NCI-H524 (cell line): ENCODE results near the gene CMSS1.

Experiments
- DNase-seq, 2 experiments: peaks; one replicate each; lab custom pipeline; 2025; lab: John Stamatoyannopoulos, UW

The CMSS1 gene

DNA sequence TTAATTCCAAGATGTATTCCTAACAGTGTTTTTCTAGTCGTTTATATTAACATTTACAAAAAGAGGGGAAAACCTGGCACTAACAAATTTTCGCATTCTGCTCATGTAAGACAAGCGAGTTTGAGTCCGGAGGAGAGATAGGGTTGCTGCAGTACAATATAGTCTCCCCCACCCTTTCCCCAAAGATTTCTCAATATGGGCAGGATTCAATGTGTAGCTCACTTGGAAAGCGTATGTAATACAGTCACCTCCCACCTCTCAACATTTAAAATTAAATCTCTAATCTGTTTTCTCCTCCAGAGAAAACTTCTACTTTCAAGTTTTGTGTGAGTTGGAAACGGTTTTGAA is 57.9 kb downstream of the CMSS1 start:
- peak in 1 of 2 experiments; percentile 55 for DNase-seq

DNA sequence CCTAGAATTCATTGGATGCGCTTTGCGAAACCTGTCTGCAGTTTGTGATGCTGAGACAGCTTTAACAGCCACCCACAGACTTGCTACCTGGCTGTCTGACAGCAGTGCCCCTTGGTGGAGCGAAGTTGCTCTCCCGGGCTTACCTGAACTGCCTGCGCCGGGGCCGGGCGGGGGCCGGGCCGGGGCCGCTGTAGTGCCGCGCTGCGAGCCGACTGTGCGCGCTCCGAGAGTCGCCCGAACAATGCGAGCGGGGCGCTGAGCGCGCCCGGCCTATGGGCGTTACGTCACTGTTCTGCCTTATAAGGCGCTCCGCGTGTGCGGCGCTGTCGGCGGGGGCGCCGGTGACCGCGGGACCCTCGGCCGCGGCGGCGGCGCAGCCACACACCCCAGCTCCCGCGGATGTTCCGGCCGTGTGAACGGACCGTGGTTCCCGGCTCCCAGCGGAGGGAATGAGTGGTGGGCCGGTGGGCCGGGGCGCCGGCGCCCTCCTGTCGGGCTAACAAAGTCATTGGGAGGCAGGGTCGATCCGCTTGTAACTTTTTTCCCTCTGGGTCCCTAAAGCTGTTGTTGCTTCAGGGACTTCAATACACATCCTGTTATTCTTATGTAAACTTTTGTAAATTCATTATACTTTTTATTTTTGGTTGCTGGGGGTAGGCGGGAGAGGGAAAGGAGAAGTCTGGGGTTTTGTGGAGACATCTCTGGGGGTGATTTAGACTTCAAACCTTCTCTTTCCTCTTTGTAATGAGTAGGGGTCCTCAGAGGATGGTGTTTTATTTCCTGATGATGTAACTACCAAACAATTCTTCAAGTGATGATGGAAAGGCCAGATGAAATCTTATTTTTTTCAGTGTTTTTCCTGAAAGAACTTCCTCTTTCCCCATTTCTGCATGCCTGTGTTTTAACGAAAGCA is 58.5 kb downstream of the CMSS1 start:
- peak in 1 of 2 experiments; percentile 73 for DNase-seq

DNA sequence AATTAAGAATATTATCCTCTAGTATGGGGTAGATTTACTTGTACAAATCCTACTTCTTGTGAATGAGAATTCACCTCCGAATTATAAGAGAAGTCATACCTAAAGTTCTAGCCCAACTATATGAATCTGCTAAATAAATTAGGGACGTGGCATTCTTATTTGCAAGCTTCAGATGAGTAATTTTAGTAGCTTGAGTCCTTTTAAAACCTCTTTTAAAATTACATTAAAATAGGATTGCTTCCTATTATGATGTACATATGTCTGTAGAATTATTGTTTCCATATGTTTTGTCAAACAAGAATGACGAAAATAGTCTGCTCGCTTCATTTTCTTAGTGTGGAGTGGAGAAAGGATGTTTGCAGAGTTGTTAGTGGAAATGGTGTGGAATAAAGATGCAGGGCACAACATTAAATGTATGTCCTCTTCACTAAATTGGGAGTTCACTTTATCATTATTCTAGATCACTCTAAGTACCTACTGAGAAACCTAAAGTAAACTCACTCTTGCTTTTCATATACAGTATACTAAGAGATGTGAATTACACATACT is 59.4 kb downstream of the CMSS1 start:
- no peak for DNase-seq

DNA sequence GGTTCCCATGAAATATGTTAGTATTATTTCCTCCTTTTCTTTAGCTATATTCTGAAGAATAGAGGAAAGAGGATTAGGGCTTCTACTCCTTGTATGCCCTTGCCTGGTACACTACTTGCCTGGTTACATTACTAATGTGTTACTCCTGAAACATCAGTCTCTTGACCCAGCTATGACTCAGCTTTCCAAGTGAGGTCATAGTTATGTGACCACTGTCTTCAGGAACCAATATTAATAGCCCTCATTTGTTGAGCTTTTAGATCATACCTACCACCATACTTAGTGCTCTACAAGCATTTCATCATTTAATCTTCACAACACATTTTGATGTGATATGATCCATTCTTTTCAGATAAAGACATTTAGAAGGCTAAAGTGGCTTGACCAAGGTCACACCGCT is 60.3 kb downstream of the CMSS1 start:
- DNase-seq = no peak

DNA sequence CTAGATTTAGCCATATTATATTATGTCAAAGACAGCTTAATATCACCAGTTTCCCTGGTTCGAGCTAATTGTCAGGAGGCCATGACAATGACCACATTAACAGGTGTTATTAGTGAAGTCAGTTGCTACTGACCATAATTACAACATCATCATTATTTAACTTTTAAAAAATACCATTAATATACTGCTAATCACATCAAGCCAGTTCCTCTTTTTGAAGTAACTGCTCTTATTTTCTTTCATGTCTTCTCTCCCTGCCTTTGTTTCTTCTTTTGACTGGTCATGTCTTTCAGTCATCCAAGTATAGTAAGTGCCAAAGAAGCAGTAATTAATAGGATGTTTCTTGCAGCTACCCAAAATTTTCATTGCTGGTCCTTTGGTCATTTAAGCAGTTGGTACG is 61.6 kb downstream of the CMSS1 start:
- no peak for DNase-seq

DNA sequence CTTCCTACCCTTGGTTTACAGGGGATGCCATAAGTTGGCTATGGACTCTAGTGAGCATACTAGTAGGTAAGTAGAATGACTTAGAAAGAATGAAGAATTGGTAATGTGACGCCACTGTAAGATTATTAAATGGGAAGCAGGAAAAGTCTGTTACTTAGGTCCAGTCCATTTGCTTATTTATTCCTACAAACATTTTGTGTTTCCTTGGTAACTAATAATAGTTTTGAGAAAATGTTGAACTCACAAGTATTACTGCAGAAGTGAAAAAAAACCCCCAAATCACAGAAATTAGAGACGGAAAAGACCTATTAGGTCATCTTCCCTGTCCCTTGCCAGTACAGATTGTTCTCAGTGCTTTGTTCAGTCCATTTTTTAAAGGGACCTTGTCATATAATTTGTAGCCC is 63.5 kb downstream of the CMSS1 start:
- no peak for DNase-seq

DNA sequence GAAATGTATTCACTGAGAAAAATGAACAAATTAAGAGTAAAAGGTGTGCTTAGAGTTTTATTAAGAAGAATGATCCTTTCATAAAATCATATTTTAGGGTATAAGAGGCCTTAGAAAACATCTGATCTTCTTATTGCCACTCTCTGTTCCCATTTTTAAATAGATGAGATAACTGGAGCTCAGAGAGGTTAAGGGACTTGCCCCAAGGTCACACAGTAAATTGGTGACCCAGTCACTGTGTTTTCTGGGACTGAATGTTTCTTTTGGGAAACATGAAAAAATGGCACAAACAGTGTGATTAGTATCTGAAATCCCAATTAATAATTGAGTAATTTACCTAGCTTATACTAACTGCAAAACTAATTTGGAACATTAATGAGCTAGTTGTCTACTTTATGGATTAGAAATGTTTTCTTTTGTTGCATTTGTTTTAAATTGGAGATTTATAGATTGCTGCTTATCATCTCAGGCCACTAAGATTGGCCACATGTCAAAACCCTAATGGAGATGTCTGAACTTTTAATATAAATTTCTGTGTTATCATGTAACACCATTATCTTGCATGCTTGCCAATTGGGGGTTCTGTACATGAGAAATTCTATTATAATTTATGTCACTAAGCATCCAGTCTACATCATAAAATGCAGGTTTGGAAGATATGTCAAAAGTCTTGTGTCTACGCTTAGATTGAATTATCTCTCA is 64.9 kb downstream of the CMSS1 start:
- no peak for DNase-seq

DNA sequence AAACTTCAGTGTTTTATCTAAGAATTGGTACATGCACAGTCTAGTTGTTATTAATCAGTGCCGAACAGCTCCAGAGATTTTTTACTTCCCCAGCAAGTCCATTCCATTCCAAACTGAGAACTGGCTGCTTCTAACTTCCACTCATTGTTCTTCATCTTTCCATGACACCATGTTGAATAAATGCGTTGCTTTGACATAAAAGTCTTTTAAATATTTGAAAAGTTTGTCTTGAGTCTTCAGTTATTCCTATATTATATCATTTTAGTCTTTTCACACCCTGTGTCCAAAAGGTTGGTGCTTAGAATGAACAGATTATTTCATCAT is 65.4 kb downstream of the CMSS1 start:
- no peak for DNase-seq

DNA sequence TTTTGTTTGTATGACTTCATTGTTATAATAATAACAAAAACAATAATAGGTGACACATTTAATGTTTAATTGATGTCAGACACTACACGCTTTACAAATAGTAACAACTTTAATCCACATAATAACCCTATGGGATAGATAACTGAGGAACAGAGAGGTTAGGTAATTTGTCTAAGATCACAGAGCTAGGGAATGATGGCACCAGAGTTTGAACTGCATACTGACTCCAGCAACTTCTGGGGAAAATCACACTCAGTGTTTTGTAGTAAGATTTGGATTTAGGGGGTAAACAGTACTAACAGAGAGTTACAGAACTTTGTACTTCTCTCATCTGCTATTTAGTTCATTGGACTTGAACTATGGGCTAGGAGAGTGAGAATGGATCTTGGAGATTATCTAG is 66.0 kb downstream of the CMSS1 start:
- DNase-seq = no peak

DNA sequence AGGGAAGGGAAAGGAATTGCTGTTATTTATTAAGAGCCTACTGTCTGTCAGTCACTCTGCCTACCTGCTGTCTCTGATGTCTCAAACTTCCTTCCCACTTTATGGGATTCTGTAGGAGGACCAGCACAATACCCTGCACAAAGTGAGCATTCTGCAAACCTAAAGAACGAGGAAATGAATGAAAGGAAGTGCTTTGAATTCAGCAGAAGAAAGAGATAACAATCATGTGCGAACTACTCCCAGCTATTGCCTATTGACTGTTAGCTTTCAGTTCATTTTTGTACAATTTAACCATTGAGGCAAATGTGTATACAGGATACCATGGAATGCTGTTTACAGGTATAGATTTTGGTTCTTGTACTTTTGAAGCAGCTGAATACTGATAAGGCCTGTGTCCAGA is 66.8 kb downstream of the CMSS1 start:
- DNase-seq = no peak

DNA sequence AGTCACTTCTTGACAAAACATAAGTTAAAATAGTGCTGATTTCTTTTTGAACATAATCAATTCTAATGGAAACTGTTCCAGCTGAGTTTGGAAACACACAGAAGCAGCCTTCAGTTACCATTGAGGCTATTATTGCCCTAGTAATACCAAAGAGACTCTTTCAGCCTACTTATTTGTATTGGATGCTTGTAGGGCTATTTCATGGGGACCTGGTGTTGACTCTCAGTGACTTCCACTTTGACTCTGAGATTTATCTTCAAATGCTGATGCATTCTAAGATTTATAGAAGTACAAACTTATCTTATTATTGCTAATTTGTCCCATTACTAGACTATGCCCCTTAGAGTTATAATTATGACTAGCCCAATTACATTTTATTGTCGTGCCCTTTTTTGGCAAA is 67.4 kb downstream of the CMSS1 start:
- DNase-seq = no peak

DNA sequence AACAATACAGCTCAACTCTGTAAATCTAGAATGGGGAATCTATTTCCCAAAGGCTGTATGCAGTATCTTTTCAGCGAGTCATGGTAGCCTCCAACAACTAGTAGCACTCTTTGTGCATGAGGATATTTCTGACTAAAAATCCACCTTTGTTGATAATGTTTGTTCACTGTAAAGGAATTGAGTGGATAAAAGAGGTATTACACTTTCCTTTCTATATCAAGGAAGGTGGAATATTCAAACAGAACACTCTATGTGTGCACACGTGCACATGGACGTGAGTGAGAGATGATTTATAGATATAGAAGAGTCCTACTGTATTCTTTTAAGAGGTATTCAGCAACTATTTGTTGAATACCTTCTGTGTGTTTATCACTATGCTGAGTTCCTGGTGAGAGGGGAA is 68.2 kb downstream of the CMSS1 start:
- no peak for DNase-seq

DNA sequence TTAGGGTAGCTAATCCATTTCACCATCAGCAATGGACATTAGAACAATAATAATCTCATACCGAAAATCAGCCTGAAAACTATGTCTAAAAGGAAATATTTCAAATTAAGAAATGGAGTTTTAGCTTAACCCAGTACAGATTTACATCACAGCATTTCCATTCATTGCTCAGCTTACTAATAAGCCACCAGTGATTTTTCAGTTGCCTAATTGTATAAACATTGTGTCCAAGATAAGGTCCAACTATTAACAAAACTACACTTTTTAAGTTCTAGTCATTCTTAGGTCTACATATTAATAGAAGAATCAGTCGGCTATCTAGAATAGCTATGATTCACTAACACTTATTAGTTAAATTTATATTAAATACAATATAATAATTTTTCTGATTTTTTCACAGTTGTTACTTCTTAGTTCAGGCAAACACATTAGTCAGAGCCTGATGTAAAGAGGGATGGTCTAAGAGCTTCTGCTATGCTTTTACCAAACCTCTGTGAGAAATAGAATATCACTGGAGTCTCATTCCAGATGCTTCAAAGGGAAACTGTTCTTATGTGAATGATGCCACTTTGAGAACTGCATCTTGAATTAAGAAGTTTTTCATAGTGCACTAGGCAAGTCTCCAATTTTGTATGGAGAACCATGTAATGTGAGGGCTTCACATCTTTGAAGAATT is 74.1 kb downstream of the CMSS1 start:
- DNase-seq = no peak

DNA sequence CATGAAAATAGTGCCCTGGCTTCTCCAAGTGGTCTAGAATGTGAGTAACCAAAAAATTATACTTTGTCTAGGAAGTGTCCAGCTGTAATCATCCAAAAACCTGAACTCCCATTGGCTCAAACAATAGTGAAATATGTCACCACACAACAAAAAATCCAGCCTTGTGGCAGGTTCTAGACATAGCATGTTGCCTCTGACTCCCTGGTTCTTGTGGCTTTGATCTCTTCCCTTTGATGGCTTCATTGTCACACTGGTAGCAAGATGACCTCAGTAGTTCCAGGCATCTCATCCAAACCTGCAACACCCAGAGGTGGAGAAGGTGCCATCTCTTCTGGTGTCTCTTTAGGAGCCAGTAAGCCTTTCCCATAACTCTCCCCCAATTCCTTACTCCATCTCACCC is 74.7 kb downstream of the CMSS1 start:
- no peak for DNase-seq

DNA sequence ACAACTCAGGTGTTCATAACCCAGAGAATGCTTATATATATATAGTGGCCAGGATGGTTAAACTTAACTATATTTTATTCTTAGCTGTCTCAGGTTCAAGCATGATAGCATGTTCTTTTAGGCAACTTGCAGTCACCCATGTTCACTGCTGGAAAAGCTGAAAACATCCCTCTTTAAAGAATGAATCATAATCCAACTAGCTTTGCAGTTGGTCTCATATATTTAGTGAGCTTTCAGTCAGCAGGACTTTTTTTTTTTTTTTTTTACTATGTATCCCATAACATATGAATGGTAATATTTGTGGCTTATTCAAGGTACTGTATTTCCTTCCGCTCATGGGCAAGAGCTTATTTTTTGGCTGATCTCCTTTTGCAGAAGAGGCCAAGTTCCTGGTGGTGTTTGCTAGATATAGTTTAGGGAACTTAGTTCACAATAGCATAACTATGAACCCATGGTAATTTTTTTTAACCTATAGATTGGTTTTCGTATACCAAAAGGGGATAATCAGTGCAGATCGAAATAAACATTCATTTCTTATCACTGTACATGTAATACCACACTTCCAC is 77.6 kb downstream of the CMSS1 start:
- no peak for DNase-seq

DNA sequence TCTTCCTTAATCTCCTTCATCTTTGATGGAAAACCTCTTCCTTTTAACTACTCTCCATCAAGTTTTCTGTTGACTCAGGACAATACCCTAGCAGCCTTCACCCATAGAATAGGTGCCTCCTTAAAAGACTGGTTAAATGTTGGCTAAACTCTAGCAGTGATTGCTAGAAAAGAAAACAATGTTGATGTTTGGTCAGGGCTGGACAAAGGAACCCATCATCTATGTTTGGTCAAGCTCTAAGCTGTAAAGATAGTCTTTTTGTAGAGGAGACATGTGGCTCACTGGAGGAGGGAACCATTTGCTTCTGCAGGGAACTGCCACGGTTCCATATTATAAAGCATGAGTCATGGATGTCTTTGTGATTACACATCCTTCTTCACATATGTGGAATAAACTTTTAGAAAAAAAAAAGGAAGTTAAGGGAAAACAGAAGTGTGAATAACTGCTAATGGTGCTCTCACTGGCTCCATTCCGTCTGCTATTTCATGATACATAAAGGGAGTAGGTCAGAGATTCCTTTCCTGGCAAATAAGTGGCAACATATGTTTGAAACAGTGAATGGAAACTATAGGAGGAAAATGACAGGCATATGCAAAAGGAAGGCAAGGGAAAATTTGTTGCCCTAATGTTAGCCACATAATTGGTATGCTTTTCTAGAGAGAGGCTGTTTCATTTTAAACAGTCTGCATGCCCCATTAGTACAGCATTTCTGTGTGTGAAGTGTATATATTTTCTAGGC is 78.2 kb downstream of the CMSS1 start:
- no peak for DNase-seq

DNA sequence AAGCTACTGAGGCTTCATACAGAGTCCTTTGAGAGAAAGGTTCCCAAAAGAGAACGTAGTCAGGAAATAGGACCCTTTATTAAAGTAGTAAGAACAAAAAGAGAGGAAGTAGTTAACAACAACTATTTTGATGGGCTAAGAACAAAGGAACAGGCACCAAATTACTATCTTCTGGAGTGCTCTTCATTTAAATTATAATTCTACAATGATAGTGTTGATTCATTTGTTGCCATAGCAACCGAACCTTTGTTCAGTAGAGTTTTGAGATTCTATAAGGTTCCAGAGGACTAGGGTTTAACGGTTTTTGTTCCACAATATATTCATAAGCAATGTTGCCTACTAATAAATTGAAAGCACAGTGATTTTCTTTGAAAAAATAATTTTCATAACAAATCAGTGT is 78.8 kb downstream of the CMSS1 start:
- no peak for DNase-seq

DNA sequence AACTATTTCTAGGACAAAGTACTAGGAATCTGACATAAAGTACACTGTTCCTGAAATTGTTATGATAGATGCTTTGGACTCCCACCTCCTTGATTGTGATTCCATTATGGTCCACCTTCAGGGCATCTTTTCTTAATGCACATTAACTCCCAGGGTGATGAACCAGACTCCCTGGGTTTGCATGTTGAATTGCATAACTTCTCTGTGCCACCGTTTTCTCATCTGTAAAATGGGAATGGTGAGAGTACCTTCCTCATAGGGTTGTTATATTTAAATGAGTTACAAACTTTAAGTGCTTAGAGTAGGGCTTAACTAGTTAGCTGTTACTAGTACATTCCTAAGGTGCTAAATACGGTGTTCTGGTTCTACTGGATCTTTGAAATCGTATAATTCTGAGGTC is 81.9 kb downstream of the CMSS1 start:
- DNase-seq = no peak

DNA sequence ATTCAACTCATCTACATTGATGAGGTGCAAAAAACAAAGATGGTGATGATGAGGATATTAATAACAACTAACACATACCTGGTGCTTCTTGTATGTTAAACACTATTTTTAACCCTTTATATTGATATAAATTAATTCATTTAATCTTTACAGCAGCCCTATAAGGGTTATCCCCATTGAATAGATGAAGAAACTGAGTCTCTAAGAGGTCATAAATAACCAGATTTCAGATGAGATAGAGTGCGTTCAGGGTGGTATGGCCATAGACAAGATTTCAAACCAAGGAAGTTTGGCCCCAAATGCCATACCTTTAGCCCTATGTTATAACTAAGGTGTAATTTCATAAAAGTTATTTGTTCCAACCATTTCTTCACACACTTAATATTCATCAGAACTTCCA is 82.6 kb downstream of the CMSS1 start:
- no peak for DNase-seq

DNA sequence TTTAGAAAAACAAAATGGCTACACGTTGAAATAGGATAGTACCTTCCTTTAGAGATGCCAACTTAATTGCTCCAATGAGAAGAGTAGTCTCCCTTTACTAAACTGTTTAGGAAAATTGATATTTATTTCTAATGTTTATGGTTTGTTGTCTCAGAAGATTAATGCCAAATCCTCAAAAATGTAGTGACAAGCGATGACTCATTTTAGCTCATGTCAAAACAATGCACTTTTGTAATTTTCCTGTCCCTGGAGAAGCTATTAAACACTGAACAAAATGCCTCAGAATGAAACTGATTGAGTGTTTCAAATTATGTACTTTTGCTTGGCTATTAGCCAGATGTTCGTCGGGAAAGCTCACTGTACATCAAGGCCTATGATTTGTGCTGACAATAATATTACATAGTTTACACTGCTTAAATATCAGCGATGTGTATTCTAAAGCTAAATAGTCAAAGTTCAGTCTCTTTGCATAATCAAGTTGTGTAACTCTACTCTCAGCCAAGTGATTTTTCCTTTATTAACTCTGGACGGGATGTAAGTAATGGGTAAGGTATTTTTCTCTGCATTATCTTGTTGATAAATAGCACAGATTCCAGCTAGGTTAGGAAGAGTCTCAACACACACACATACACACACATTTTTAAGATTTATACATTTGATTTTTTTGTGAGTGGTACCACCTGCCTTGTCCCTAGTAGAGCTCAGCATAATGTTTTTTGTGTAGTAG is 83.7 kb downstream of the CMSS1 start:
- no peak for DNase-seq

DNA sequence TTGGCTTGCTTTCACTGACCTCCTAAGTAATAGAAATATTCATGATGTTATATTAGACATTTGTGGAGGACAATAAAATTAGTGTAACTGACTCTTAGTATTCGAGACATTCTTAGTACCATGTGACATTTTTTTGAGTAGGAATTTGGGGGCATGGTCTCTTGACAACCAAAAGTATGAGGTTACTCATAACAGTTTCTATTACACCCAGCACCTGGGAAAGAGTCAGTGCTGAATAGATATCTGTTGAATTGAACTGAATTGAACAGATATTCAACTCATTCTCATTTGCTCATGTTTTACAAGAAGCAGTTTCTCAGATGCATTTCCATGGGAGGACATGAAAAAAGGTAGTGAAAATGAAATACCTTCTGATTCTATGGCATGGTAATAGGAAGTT is 84.4 kb downstream of the CMSS1 start:
- no peak for DNase-seq
